Measurements from ENCODE around the gene PLCG2.
A peak's percentile ranks its signal among the peaks of the same experiment; 100 is the strongest.
"Not testable (repeated sequence)": the region's sequence is repeated elsewhere in the genome, so short reads cannot be mapped to it uniquely, and the experiment has no call there.

The PLCG2 gene

DNA sequence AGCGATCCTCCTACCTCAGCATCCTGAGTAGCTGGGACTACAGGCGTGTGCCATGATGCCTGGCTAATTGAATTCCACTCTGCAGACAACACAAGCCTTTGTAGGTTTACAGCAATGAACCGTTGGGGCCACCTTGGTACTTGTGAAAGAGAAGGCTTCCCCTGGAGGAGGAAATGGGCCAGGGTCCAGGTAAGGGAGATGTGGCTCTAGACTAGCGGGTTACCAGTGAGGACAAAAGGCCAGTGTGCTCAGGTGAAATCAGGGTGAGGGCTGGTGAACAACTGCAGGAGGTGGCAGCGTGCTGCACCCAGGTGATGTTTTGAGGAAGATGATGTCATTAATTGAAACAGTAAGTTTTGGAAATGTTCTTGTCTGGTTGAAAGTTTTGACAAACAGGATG is 225.5 kb downstream of the PLCG2 start:
- no peak for DNase-seq (ENCODE audit: low read depth)

- no peak for DNase-seq (ENCODE audit: low read depth)
These were observed 226.1 kb downstream of the PLCG2 start for GRCh38 chr16:82005027-82005830.

GRCh38 chr16:82006036-82006435 is 226.9 kb downstream of the PLCG2 start:
- no peak for DNase-seq (ENCODE audit: low read depth)

- no peak for DNase-seq (ENCODE audit: low read depth)
These were observed 228.1 kb downstream of the PLCG2 start for GRCh38 chr16:82007189-82007588.

- DNase-seq (ENCODE audit: low read depth): no peak
These were observed 230.0 kb downstream of the PLCG2 start for GRCh38 chr16:82008957-82009592.

DNA sequence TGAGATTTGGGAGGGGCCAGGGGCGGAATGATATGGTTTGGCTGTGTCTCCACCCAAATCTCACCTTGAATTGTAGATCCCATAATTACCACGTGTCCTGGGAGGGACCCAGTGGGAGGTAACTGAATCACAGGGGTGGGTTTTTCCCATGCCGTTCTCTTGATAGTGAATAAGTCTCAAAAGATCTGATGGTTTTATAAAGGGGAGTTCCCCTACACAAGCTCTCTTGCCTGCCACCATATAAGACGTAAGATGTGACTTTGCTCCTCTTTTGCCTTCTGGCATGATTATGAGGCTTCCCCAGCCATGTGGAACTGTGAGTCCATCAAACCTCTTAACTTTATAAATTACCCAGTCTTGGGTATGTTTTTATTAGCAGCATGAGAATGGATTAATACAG is 230.7 kb downstream of the PLCG2 start:
- not testable (repeated sequence) for DNase-seq (ENCODE audit: low read depth)

DNA sequence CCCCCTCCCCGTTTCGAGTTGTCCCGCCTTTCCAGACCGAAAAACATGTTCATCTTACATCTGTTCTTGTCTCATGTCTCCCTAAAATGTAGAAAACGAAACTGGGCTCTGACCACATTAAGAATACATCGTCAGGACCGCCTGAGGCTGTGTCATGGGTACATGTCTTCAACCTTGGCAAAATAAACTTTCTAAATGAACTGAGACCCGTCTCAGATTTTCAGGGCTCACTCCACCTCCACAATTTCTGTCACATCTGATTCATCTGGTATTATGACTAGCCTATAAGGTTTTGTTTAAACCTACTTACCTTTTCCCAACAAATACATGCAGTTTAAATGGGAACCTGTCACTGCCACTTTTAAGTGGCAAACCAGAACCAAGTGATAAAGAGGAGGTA is 231.6 kb downstream of the PLCG2 start:
- DNase-seq (ENCODE audit: low read depth): no peak

GRCh38 chr16:82011199-82011641 is 232.1 kb downstream of the PLCG2 start, which contains the start of gene SDR42E1:
SDR42E1 (minus strand) TSS chr16:82011470; CDS start chr16:82000858, 10,612 bp downstream.
- peak; percentile 38 for DNase-seq (ENCODE audit: low read depth)
